HG03139 (cell line): Measurements from ENCODE around the gene LRBA.

Experiments used
- ATAC-seq: cut with Tn5 transposase; IDR thresholded peaks from one replicate; pipeline ENCODE4 v1.9.1; 2021; ENCODE audit not compliant: unreplicated experiment

LRBA gene

DNA sequence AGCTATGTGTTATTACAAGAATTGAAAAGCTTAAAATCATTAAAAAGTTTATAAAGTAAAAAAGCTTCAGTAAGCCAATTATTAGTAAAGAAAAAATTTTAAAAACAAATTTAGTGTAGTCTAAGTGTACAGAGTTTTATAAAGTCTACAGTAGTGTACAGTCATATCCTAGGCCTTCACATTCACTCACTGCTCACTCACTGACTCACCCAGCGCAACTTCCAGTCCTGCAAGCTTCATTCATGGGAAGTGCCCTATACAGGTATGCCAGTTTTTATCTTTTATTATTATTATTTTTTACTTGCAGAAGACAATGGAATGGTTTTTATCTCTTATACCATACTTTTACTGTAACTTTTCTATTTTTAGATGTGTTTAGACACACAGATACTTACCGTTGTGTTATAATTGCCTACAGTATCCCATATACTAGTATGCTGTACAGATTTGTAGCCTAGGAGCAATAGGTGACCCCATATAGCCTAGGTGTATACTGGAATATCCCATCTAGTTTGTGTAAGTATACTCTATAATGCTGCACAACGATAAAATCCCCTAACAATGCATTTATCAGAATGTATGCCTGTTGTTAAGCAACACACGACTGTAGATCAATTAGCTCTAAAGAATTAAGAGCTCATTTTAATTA lies 706.1 kb downstream of the LRBA start:
- no peak for ATAC-seq

DNA sequence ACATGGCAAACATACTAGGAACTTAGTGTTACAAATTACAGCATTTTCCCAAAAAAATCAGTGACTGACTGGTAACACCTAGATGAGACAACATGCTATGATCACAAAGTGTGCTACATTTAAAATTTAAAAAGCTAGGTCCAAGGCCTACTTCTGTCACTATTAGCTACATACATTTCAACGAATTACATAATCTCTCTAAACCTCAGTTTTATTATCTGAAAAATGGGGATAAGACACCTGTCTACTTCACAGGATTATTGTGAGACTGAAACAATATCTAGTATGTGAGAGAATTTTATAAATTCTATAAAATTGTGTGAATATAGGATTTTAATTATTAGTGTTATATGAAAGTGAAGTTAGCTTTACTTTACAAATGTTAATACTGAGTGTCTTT lies 708.4 kb downstream of the LRBA start:
- ATAC-seq, result no peak

DNA sequence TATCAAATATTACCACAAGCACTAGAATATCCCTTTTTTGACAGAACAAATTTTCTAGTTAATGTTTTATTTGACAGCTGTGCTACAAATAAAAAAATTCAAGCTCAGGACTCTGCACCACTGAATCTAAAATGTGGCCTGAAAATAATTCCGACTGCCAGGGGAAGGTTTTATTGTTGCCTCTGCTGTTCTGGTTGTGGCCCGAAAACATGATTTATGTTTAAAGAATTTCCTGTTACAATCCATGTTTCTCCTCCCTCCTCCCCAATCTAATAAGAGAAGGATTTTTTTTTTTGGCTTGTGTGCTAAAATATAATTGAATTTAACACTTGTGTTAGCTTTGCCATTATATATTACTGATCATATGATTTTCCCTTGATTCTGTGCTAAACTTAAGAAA lies 709.1 kb downstream of the LRBA start:
- no peak for ATAC-seq

- ATAC-seq, result no peak
Measured at GRCh38 chr4:150302553-150302952, 712.5 kb downstream of the LRBA start.

DNA sequence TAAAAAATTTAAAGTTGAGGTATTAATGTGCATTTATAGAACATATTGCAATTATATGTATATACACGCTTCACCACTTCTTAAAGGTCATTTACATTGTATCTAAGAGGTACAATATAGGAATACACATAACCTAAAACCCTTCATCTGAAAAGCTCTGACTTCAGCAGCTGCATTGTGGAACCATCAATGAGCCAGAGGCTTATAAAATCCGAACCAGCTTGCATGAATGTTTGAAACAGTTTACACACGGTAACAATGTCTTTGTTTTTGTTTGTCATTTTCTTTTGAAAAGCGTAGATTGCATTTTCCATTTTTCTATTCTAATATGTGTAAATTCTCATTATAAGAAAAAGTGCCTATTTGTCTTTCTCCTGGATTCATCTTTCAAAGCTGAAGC lies 715.3 kb downstream of the LRBA start:
- no peak for ATAC-seq

GRCh38 chr4:150297861-150298474 lies 717.1 kb downstream of the LRBA start:
- no peak for ATAC-seq

DNA sequence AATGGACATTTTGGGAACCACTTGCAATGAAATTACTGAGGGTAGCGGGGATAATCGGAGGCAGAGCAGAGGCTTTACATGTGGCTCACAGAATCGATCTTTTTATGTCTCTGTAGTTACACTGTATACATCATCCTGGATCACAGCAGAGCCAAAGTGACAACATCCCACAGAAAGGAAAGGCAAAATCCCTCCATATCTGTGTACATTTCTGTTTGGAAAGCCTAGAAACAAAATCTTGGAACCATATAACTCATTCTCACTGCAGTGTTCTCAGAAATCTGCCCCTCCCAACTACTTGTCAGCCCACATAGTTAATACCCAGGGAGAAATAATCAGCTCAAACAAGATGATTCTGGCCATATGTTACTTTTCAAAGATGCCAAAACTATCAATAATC lies 725.2 kb downstream of the LRBA start:
- ATAC-seq, result no peak

DNA sequence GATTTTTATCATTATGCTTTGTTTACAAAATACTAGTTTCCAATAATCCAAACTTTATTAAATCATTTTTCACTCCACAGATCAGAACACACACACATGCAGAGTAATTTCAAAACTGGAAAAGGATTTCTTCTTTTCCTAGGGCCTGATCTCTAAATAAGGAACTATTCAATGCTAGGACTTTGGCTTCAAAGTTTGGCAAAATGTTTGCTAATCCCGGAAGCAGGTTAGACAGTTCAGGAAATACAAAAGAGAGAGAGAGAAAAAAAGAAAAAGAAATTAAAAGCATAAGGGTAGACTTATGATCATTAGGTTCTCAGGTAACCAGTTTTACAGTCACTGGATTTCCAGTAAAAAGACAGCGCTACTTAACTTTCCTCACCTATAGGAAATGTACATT lies 725.9 kb downstream of the LRBA start:
- ATAC-seq, result no peak

GRCh38 chr4:150286656-150287055 lies 728.4 kb downstream of the LRBA start:
- no peak for ATAC-seq

DNA sequence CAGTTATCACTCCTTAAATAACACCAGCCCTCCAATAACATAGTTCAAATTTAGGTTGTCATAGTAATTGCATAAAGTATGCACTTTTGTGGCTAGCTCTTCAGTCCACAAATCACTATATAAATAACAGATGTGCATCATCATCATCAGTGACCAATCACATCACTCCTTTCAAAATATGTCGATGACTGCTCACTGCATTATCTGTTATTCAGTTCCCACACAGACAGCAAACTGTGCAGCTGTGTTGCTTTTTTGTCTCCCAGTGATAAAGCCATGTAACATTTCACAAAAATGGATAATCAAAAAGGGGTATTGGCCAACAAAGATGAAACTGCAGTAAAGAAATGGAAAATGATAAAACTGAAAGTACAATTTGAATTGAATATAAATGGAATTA lies 731.4 kb downstream of the LRBA start:
- no peak for ATAC-seq

- ATAC-seq, result no peak
Measured at GRCh38 chr4:150280975-150281374, 734.1 kb downstream of the LRBA start.

DNA sequence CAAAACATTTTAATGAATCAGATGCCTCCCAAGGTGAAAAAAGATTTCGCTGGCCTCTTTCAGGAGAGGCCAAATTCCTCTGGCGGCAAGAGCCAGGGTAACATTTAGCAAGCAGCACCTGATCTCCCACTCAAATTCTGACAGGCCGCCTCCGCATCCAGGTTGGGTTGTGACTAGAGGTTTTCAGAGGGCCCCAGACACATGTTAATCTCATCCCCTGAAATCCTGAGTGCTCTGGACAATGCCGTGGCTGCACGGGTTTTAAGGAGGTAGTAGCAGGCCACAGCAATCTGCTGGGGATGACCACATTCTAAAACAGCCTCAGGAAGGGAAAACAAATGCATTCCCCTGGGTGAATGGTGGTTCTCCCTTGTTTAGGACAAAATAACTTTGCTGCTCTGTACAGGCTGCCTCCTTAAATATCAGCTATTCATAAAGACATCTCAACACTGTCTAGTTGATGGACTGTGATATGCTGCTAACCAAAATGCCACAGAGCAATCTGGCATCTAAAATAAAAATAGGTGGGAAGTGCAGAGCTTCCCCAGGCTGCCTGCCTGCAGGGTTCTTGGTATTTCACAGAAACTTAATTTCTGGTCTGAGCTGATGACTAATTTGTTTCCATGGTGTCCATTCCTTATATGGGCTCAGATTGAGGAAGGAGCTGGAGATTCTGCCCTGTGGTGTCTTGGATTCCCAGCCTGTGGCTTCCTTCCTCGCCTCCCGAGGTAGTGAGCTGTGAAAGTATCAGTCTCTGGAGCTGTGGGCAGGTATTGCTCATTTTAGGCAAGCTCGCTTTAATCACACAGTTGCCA lies 734.8 kb downstream of the LRBA start:
- ATAC-seq, result no peak

DNA sequence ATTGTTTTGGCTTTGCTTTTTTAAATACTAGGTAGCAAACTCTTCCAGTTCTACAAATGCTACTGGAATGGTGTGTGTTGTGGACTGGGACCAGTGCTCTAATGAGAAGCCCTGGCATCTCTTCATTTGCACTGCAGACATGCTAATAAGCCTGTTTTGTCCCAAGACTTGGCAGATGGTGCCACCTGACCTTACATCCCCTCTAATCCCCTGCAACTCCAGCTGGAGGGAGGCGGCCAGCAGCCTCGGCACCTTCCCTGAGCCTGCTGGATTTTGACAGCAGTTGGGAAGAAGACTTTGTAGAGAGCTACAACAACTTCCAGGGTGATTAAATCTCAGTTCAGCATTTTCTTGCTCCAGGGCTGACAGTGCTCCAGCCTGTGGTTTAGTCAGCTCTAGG lies 736.9 kb downstream of the LRBA start:
- no peak for ATAC-seq

- no peak for ATAC-seq
Measured at GRCh38 chr4:150268444-150268843, 746.6 kb downstream of the LRBA start.

DNA sequence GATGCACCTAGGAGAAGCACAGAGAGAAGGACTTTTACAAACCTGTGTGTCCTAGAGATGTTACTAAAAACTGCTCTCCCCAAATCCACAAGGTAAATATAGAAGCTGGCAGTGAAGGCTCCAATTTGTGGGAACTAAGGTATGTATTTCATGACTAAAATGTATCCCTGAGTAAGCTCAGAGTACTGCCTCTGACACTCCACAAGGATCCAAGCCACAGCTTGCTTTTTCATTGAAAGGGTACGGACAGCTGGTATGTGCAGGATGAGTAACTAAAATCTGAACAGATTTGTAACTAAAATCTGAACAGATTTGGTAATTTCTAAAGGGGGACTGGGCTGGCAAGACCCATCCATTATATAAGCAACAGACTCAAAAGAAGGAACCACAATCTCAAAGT lies 749.3 kb downstream of the LRBA start:
- ATAC-seq, result no peak

- ATAC-seq, result no peak
Measured at GRCh38 chr4:150264595-150265161, 750.4 kb downstream of the LRBA start.

- no peak for ATAC-seq
Measured at GRCh38 chr4:150262611-150263010, 752.5 kb downstream of the LRBA start.

DNA sequence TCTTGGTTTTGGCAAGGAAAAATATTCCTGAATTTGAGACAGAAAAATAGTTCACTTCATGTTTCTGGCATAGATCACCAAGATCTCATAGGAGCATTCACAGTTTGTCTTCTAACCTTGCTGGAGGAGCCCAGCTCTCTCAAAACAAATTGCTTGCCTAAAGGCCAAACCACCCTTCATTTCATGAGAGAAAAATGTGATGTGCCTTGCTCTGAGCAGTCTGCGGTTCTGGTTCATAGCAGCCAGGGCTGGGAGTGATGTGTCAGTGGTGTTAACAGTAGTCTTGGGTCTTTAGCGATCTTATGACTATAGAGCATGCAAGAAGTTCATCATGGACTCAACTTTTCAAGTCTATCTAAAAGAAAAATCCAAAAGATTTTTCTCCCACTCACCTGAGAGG lies 753.5 kb downstream of the LRBA start:
- no peak for ATAC-seq

GRCh38 chr4:150259861-150260567 lies 755.1 kb downstream of the LRBA start:
- ATAC-seq, result no peak

DNA sequence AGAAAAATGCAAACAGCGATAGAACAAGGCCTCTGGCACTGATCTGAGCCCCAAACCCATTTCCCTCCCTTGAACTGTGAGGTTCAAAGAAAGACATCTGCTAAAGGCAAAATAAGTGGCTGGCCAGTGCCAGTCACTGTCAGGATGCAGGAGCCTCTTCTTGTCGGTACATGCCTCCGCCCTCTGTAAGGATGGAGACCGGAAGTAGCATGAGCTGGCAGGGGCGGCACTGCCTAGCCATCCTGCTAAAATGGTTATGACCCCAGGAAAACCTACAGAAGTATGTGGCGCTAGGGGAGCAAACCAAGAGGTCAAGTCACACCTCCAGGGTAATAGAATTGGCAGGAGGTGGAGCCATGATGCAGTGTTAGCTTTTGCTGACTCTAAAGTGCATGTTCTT lies 756.5 kb downstream of the LRBA start:
- ATAC-seq, result no peak
